Measurements from ENCODE around the gene INPP4B. TPM values are rescaled to one million over a fixed set of nuclear protein-coding genes. Genes with fewer than 3 reads are reported as not detected.

The INPP4B gene
- total RNA-seq, 1 donor from 2014 or later = 3.4 TPM

GRCh38 chr4:142110136-142110535 lies 736.0 kb downstream of the INPP4B start:
- H3K27me3 Mint-ChIP-seq = no peaks in the 10 kb centered on the region
- TF ChIP-seq CTCF (IDR thresholded peaks at IDR 0.05; ENCODE audit: unreplicated experiment) = no peak
- no peak overlapping the region for H3K4me3 Mint-ChIP-seq (ENCODE audit: low read depth)
- H3K27ac Mint-ChIP-seq = no peak overlapping the region
- H3K9me3 Mint-ChIP-seq (ENCODE audit: low read depth) = no peaks in the 10 kb centered on the region
- H3K36me3 Mint-ChIP-seq (ENCODE audit: insufficient read depth) = no peaks in the 10 kb centered on the region
- H3K4me1 Mint-ChIP-seq (ENCODE audit: low read depth) = no peaks in the 10 kb centered on the region
- no peak for DNase-seq (ENCODE audit: low spot score, unreplicated experiment)

GRCh38 chr4:142104041-142104440 lies 742.1 kb downstream of the INPP4B start:
- no peak for DNase-seq (ENCODE audit: low spot score, unreplicated experiment)
- no peaks in the 10 kb centered on the region for H3K9me3 Mint-ChIP-seq (ENCODE audit: low read depth)
- no peaks in the 10 kb centered on the region for H3K27me3 Mint-ChIP-seq
- no peak overlapping the region for H3K27ac Mint-ChIP-seq
- no peaks in the 10 kb centered on the region for H3K4me1 Mint-ChIP-seq (ENCODE audit: low read depth)
- no peak overlapping the region for H3K4me3 Mint-ChIP-seq (ENCODE audit: low read depth)
- TF ChIP-seq CTCF (IDR thresholded peaks at IDR 0.05; ENCODE audit: unreplicated experiment) = no peak
- no peaks in the 10 kb centered on the region for H3K36me3 Mint-ChIP-seq (ENCODE audit: insufficient read depth)

GRCh38 chr4:142101401-142101800 lies 744.7 kb downstream of the INPP4B start:
- DNase-seq (ENCODE audit: low spot score, unreplicated experiment) = no peak
- Mint-ChIP-seq H3K9me3 (ENCODE audit: low read depth) (no peaks in the 10 kb centered on the region), H3K4me3 (ENCODE audit: low read depth) (no peak overlapping the region), H3K27me3 (no peaks in the 10 kb centered on the region), H3K27ac (no peak overlapping the region), H3K36me3 (ENCODE audit: insufficient read depth) (no peaks in the 10 kb centered on the region), H3K4me1 (ENCODE audit: low read depth) (no peaks in the 10 kb centered on the region)
- no peak for TF ChIP-seq CTCF (IDR thresholded peaks at IDR 0.05; ENCODE audit: unreplicated experiment)

GRCh38 chr4:142100941-142101340 lies 745.2 kb downstream of the INPP4B start:
- Mint-ChIP-seq H3K9me3 (ENCODE audit: low read depth) (no peaks in the 10 kb centered on the region), H3K27me3 (no peaks in the 10 kb centered on the region), H3K4me1 (ENCODE audit: low read depth) (no peaks in the 10 kb centered on the region), H3K36me3 (ENCODE audit: insufficient read depth) (no peaks in the 10 kb centered on the region), H3K4me3 (ENCODE audit: low read depth) (no peak overlapping the region), H3K27ac (no peak overlapping the region)
- DNase-seq (ENCODE audit: low spot score, unreplicated experiment) = no peak
- TF ChIP-seq CTCF (IDR thresholded peaks at IDR 0.05; ENCODE audit: unreplicated experiment) = no peak

GRCh38 chr4:142098900-142099545 lies 747.1 kb downstream of the INPP4B start:
- no peak overlapping the region for H3K4me3 Mint-ChIP-seq (ENCODE audit: low read depth)
- no peak overlapping the region for H3K27ac Mint-ChIP-seq
- no peaks in the 10 kb centered on the region for H3K9me3 Mint-ChIP-seq (ENCODE audit: low read depth)
- no peak for TF ChIP-seq CTCF (IDR thresholded peaks at IDR 0.05; ENCODE audit: unreplicated experiment)
- DNase-seq (ENCODE audit: low spot score, unreplicated experiment) = no peak
- H3K36me3 Mint-ChIP-seq (ENCODE audit: insufficient read depth) = no peaks in the 10 kb centered on the region
- H3K4me1 Mint-ChIP-seq (ENCODE audit: low read depth) = no peaks in the 10 kb centered on the region
- no peaks in the 10 kb centered on the region for H3K27me3 Mint-ChIP-seq

Measured in progenitor cell of endocrine pancreas (in vitro differentiated cells).